Muscle layer of colon (tissue), 2 donors: ENCODE results near the gene VARS2.
"Not testable (repeated sequence)": the region's sequence is repeated elsewhere in the genome, so short reads cannot be mapped to it uniquely, and the experiment has no call there.

ENCODE experiments used
- H3K27ac ChIP-seq: one replicate; pipeline ENCODE4 v1.7.0; 2013; ENCODE audit warnings: low read depth, mild to moderate bottlenecking, low read length, moderate library complexity
- H3K27me3 ChIP-seq, 2 donors: one replicate each; pipeline ENCODE4 v1.7.0; 2013; ENCODE audit warnings: low read length in 2 of 2, mild to moderate bottlenecking in 2 of 2; ENCODE audit not compliant: insufficient read depth in 2 of 2, control insufficient read depth in 1 of 2
- H3K36me3 ChIP-seq: one replicate; pipeline ENCODE4 v1.7.0; 2013; ENCODE audit warnings: mild to moderate bottlenecking, low read length; ENCODE audit not compliant: insufficient read depth
- H3K4me1 ChIP-seq: one replicate; pipeline ENCODE4 v1.7.0; 2013; ENCODE audit warnings: mild to moderate bottlenecking, low read length; ENCODE audit not compliant: insufficient read depth
- H3K4me3 ChIP-seq, 2 donors: one replicate each; pipeline ENCODE4 v1.7.0; 2013; ENCODE audit warnings: low read length in 2 of 2, low read depth in 1 of 2, mild to moderate bottlenecking in 1 of 2, moderate library complexity in 1 of 2
- H3K9ac ChIP-seq: one replicate; pipeline ENCODE4 v1.7.0; 2013; ENCODE audit warnings: low read length
- H3K9me3 ChIP-seq: one replicate; pipeline ENCODE4 v1.7.0; 2013; ENCODE audit warnings: mild to moderate bottlenecking, low read length
- donor health status: abdominal sarcoma.
- donor health status: Adenocarcinoma of cecum.

Gene VARS2

GRCh38 chr6:30922447-30922852, 8.4 kb downstream of the VARS2 start:
- H3K4me1 ChIP-seq, result no peaks in the 10 kb centered on the region
- no peak overlapping the region for H3K4me3 ChIP-seq
- no peak overlapping the region for H3K27ac ChIP-seq
- no peak overlapping the region for H3K9ac ChIP-seq
- H3K27me3 ChIP-seq, result no peaks in the 10 kb centered on the region
- no peaks in the 10 kb centered on the region for H3K9me3 ChIP-seq
- H3K36me3 ChIP-seq, result peaks cover 67% of the 10 kb centered on the region

DNA sequence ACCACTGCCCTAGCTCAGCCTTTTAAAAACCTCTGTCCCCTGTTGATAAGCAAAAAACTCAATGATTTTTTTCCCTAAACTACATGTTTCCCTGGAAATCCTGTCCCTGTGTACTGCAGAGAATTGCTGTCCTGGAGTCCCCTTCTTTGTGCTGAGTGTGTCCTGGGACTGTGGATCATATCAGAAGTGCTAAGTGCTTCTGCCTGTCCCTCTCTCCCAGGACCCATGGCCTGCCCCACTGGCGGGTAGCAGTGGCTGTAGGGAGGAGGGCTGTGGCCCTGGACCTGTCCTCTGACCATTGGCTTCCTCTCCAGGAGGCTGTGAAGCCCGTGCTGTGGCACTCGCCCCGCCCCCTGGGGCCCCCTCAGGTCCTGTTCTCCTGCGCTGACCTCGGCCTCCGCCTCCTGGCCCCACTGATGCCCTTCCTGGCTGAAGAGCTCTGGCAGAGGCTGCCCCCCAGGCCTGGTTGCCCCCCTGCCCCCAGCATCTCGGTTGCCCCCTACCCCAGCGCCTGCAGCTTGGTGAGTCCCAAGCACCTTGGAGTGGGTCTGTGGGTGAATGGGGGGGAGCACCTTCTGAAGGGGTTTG, 10.1 kb downstream of the VARS2 start:
- not testable (repeated sequence) for H3K27ac ChIP-seq, H3K9ac ChIP-seq, H3K9me3 ChIP-seq, H3K27me3 ChIP-seq, H3K4me1 ChIP-seq, H3K4me3 ChIP-seq
- peaks cover 54% of the 10 kb centered on the region for H3K36me3 ChIP-seq

GRCh38 chr6:30926644-30927043, 12.6 kb downstream of the VARS2 start:
- no peak overlapping the region for H3K4me3 ChIP-seq
- H3K36me3 ChIP-seq, result peaks cover 31% of the 10 kb centered on the region
- H3K9me3 ChIP-seq, result no peaks in the 10 kb centered on the region
- H3K9ac ChIP-seq, result no peak overlapping the region
- H3K27me3 ChIP-seq, result no peaks in the 10 kb centered on the region
- H3K27ac ChIP-seq, result no peak overlapping the region
- no peaks in the 10 kb centered on the region for H3K4me1 ChIP-seq

- H3K9ac ChIP-seq, H3K27ac ChIP-seq: not testable (repeated sequence)
- H3K36me3 ChIP-seq, result peaks cover 27% of the 10 kb centered on the region
Measured at GRCh38 chr6:30927080-30927479, 13.0 kb downstream of the VARS2 start.

GRCh38 chr6:30928677-30929076, 14.6 kb downstream of the VARS2 start:
- no peaks in the 10 kb centered on the region for H3K4me1 ChIP-seq
- no peaks in the 10 kb centered on the region for H3K27me3 ChIP-seq
- H3K9ac ChIP-seq, result no peak overlapping the region
- no peaks in the 10 kb centered on the region for H3K9me3 ChIP-seq
- H3K27ac ChIP-seq, result no peak overlapping the region
- peaks cover 12% of the 10 kb centered on the region for H3K36me3 ChIP-seq
- no peak overlapping the region for H3K4me3 ChIP-seq

More at GRCh38 chr6:30927080-30927479, 13.0 kb downstream of the VARS2 start:
- not testable (repeated sequence) for H3K4me3 ChIP-seq, H3K4me1 ChIP-seq, H3K9me3 ChIP-seq, H3K27me3 ChIP-seq

DNA sequence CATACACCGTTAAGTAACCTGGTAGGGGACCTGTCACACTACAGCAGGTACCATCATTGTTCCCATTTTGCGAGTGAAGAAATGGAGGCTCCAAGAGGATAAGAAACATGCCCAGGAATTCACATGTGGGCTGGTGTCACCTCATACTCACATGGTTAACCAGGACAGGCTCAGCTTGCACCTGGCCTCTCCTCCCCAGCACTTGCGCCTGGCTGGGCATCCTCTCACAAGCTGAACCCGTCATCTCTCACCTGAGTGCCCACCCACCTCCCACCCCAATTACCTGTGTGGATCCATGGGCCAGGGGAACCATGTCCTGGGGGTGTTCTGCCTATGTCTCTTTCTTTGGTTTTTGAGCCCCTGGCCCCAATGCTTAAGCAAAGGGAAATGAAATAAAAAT, 16.5 kb downstream of the VARS2 start:
- Histone ChIP-seq H3K4me1 (no peaks in the 10 kb centered on the region), H3K27ac (no peak overlapping the region), H3K4me3 (no peak overlapping the region), H3K36me3 (peaks cover 12% of the 10 kb centered on the region), H3K9ac (no peak overlapping the region), H3K9me3 (no peaks in the 10 kb centered on the region), H3K27me3 (no peaks in the 10 kb centered on the region)

- H3K4me1 ChIP-seq, result no peaks in the 10 kb centered on the region
- H3K9me3 ChIP-seq, result no peaks in the 10 kb centered on the region
- H3K9ac ChIP-seq, result no peak overlapping the region
- H3K27ac ChIP-seq, result no peak overlapping the region
- no peak overlapping the region for H3K4me3 ChIP-seq
- no peaks in the 10 kb centered on the region for H3K27me3 ChIP-seq
- peaks cover 6% of the 10 kb centered on the region for H3K36me3 ChIP-seq
Measured at GRCh38 chr6:30931272-30931671, 17.2 kb downstream of the VARS2 start.

- H3K27me3 ChIP-seq, result no peaks in the 10 kb centered on the region
- H3K4me1 ChIP-seq, result no peaks in the 10 kb centered on the region
- H3K9me3 ChIP-seq, result no peaks in the 10 kb centered on the region
- H3K9ac ChIP-seq, result no peak within 1 kb of the TSS
- H3K36me3 ChIP-seq, result no peaks in the 10 kb centered on the region
- no peak within 1 kb of the TSS for H3K27ac ChIP-seq
- H3K4me3 ChIP-seq, result no peak within 1 kb of the TSS
Measured at GRCh38 chr6:30931969-30932645, 18.1 kb downstream of the VARS2 start, which contains the start of gene SFTA2. SFTA2 (minus strand) TSS chr6:30932170; CDS start chr6:30932096, 74 bp downstream.

GRCh38 chr6:30932665-30933365, 18.8 kb downstream of the VARS2 start:
- Histone ChIP-seq H3K9ac (no peak overlapping the region), H3K36me3 (no peaks in the 10 kb centered on the region), H3K4me3 (no peak overlapping the region), H3K27me3 (no peaks in the 10 kb centered on the region), H3K4me1 (no peaks in the 10 kb centered on the region), H3K9me3 (no peaks in the 10 kb centered on the region), H3K27ac (no peak overlapping the region)

DNA sequence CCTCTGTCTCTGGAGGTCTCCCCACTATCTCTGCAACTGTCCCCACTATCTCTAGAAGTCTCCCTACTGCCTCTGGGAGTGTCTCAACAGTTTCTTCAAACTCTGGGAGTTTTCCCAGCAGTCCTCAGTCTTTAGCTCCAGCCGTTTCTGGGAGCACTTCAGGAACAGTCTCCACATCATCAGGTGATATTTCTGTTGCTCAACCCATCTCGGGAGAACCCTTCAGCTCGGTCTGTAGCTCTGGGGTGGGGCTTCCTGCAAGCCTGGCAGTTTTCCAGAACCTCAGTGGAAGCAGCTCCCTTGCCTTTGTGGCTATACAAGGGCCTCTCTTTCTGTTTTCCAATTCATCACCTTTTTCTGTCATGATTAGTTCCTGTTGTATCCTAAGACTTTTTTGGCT, 21.0 kb downstream of the VARS2 start:
- Histone ChIP-seq H3K36me3 (no peaks in the 10 kb centered on the region), H3K27me3 (peaks cover 0 to 3% of the 10 kb centered on the region in 2 donors), H3K9ac (no peak overlapping the region), H3K27ac (no peak overlapping the region), H3K9me3 (no peaks in the 10 kb centered on the region), H3K4me3 (no peak overlapping the region), H3K4me1 (no peaks in the 10 kb centered on the region)

- no peak overlapping the region for H3K27ac ChIP-seq
- no peaks in the 10 kb centered on the region for H3K9me3 ChIP-seq
- no peak overlapping the region for H3K4me3 ChIP-seq
- no peaks in the 10 kb centered on the region for H3K36me3 ChIP-seq
- no peak overlapping the region for H3K9ac ChIP-seq
- peaks cover 0 to 10% of the 10 kb centered on the region in 2 donors for H3K27me3 ChIP-seq
- no peaks in the 10 kb centered on the region for H3K4me1 ChIP-seq
Measured at GRCh38 chr6:30937265-30937664, 23.2 kb downstream of the VARS2 start.
